NK-92 (cell line): ENCODE results near the gene LYSMD4.

ENCODE experiments used
- DNase-seq: peaks from one replicate; lab custom pipeline; 2025; ENCODE audit not compliant: unreplicated experiment; lab: John Stamatoyannopoulos, UW

Gene LYSMD4

GRCh38 chr15:99706557-99707303 is 26.5 kb downstream of the LYSMD4 start:
- DNase-seq: no peak

GRCh38 chr15:99704444-99704838 is 28.8 kb downstream of the LYSMD4 start:
- DNase-seq: no peak

GRCh38 chr15:99703603-99704443 is 29.4 kb downstream of the LYSMD4 start:
- no peak for DNase-seq

- no peak for DNase-seq
Measured at GRCh38 chr15:99702895-99703602, 30.2 kb downstream of the LYSMD4 start.

GRCh38 chr15:99696096-99696495 is 37.1 kb downstream of the LYSMD4 start:
- DNase-seq: no peak

GRCh38 chr15:99692825-99693224 is 40.4 kb downstream of the LYSMD4 start:
- no peak for DNase-seq

- no peak for DNase-seq
Measured at GRCh38 chr15:99686290-99686689, 46.9 kb downstream of the LYSMD4 start.

- DNase-seq: no peak
Measured at GRCh38 chr15:99683000-99683670, 50.1 kb downstream of the LYSMD4 start.

GRCh38 chr15:99682455-99682854 is 50.8 kb downstream of the LYSMD4 start:
- no peak for DNase-seq

GRCh38 chr15:99681990-99682389 is 51.2 kb downstream of the LYSMD4 start:
- no peak for DNase-seq

GRCh38 chr15:99680276-99680675 is 53.0 kb downstream of the LYSMD4 start:
- DNase-seq: no peak

GRCh38 chr15:99677540-99678134 is 55.6 kb downstream of the LYSMD4 start:
- DNase-seq: no peak
